ENCODE data around the gene FRY. TPM values are rescaled to one million over a fixed set of nuclear protein-coding genes. Genes with fewer than 3 reads are reported as not detected.

The FRY gene
- total RNA-seq, 2 experiments from 2014 or later = 13.1 to 13.8 TPM

- Mint-ChIP-seq H3K4me3 (no peak overlapping the region), H3K36me3 (ENCODE audit: low read depth) (no peaks in the 10 kb centered on the region), H3K27me3 (peaks cover 11% of the 10 kb centered on the region), H3K27ac (no peak overlapping the region), H3K9me3 (no peaks in the 10 kb centered on the region), H3K4me1 (peaks cover 11% of the 10 kb centered on the region)
- no peak for DNase-seq
- CTCF ChIA-PET = interaction anchor here (0.7 to 1.2 kb wide), 2 partner anchors 16 to 388 kb away, joined by 3 read pairs; no protein-coding TSS in a partner anchor
- POLR2A ChIA-PET = no interaction called here
Observed at GRCh38 chr13:32298695-32299094, 267.1 kb downstream of the FRY start.

GRCh38 chr13:32299893-32300292 is 268.3 kb downstream of the FRY start:
- Mint-ChIP-seq H3K27ac (no peak overlapping the region), H3K36me3 (ENCODE audit: low read depth) (no peaks in the 10 kb centered on the region), H3K9me3 (no peaks in the 10 kb centered on the region), H3K27me3 (peaks cover 11% of the 10 kb centered on the region), H3K4me1 (peaks cover 11% of the 10 kb centered on the region), H3K4me3 (no peak overlapping the region)
- DNase-seq = no peak
- CTCF ChIA-PET = no interaction called here
- POLR2A ChIA-PET = no interaction called here

- H3K27me3 Mint-ChIP-seq = peaks cover 11% of the 10 kb centered on the region
- H3K27ac Mint-ChIP-seq = no peak overlapping the region
- DNase-seq = no peak
- H3K4me3 Mint-ChIP-seq = no peak overlapping the region
- CTCF ChIA-PET = no interaction called here
- no peaks in the 10 kb centered on the region for H3K36me3 Mint-ChIP-seq (ENCODE audit: low read depth)
- H3K4me1 Mint-ChIP-seq = peaks cover 11% of the 10 kb centered on the region
- POLR2A ChIA-PET = interaction anchor here (1.0 kb wide), 1 partner anchor 15 kb away, joined by 3 read pairs; the partner anchor contains the start of genes BRCA2 and ZAR1L
- H3K9me3 Mint-ChIP-seq = no peaks in the 10 kb centered on the region
Observed at GRCh38 chr13:32300406-32300805, 268.8 kb downstream of the FRY start.

- H3K36me3 Mint-ChIP-seq (ENCODE audit: low read depth) = no peaks in the 10 kb centered on the region
- CTCF ChIA-PET = no interaction called here
- no peak for DNase-seq
Observed at GRCh38 chr13:32300920-32301319, 269.3 kb downstream of the FRY start.

GRCh38 chr13:32302461-32302860 is 270.9 kb downstream of the FRY start:
- peaks cover 11% of the 10 kb centered on the region for H3K27me3 Mint-ChIP-seq
- peaks cover 3% of the 10 kb centered on the region for H3K4me1 Mint-ChIP-seq
- no peak for DNase-seq
- CTCF ChIA-PET = no interaction called here
- no peak overlapping the region for H3K4me3 Mint-ChIP-seq
- no peak overlapping the region for H3K27ac Mint-ChIP-seq
- no peaks in the 10 kb centered on the region for H3K36me3 Mint-ChIP-seq (ENCODE audit: low read depth)
- no peaks in the 10 kb centered on the region for H3K9me3 Mint-ChIP-seq
- POLR2A ChIA-PET = interaction anchor here (1.4 to 1.5 kb wide), 2 partner anchors 12 to 56 kb away, joined by 3 to 6 read pairs; partner anchors contain the start of genes BRCA2 and ZAR1L

More at GRCh38 chr13:32300920-32301319, 269.3 kb downstream of the FRY start:
- H3K27ac Mint-ChIP-seq = no peak overlapping the region
- no peaks in the 10 kb centered on the region for H3K9me3 Mint-ChIP-seq
- H3K4me3 Mint-ChIP-seq = no peak overlapping the region
- H3K27me3 Mint-ChIP-seq = peaks cover 11% of the 10 kb centered on the region
- POLR2A ChIA-PET = interaction anchor here (1.0 kb wide), 1 partner anchor 14 kb away, joined by 3 read pairs; the partner anchor contains the start of genes BRCA2 and ZAR1L
- peaks cover 11% of the 10 kb centered on the region for H3K4me1 Mint-ChIP-seq

GRCh38 chr13:32305646-32306045 is 274.1 kb downstream of the FRY start:
- DNase-seq = no peak
- Mint-ChIP-seq H3K36me3 (ENCODE audit: low read depth) (no peaks in the 10 kb centered on the region), H3K27me3 (no peaks in the 10 kb centered on the region), H3K4me1 (peaks cover 14% of the 10 kb centered on the region), H3K9me3 (no peaks in the 10 kb centered on the region), H3K4me3 (no peak overlapping the region), H3K27ac (no peak overlapping the region)
- CTCF ChIA-PET = interaction anchor here (1.0 kb wide), 2 partner anchors 9 to 396 kb away, joined by 3 to 5 read pairs; no protein-coding TSS in a partner anchor
- POLR2A ChIA-PET = interaction anchor here (2.2 kb wide), 1 partner anchor 9 kb away, joined by 13 read pairs; the partner anchor contains the start of genes BRCA2 and ZAR1L

- Mint-ChIP-seq H3K27ac (no peak overlapping the region), H3K27me3 (no peaks in the 10 kb centered on the region), H3K4me1 (peaks cover 21% of the 10 kb centered on the region), H3K36me3 (ENCODE audit: low read depth) (no peaks in the 10 kb centered on the region), H3K4me3 (no peak overlapping the region), H3K9me3 (no peaks in the 10 kb centered on the region)
- POLR2A ChIA-PET = no interaction called here
- CTCF ChIA-PET = interaction anchor here (0.7 to 2.9 kb wide), 7 partner anchors 41 to 399 kb away, joined by 3 to 12 read pairs (median 4); no protein-coding TSS in a partner anchor
- DNase-seq = no peak
Observed at GRCh38 chr13:32309312-32310133, 277.9 kb downstream of the FRY start.

- peak; percentile 28 for DNase-seq
Observed at GRCh38 chr13:32310134-32310706, 278.6 kb downstream of the FRY start.

GRCh38 chr13:32311188-32311897 is 279.8 kb downstream of the FRY start:
- no peak overlapping the region for H3K27ac Mint-ChIP-seq
- ChIA-PET CTCF (interaction anchor here (1.9 kb wide), 1 partner anchor 64 kb away, joined by 10 read pairs; no protein-coding TSS in a partner anchor), POLR2A (interaction anchor here (0.9 kb wide), 1 partner anchor 392 kb away, joined by 3 read pairs; no protein-coding TSS in a partner anchor)
- H3K4me1 Mint-ChIP-seq = peaks cover 32% of the 10 kb centered on the region
- no peak overlapping the region for H3K4me3 Mint-ChIP-seq
- no peaks in the 10 kb centered on the region for H3K27me3 Mint-ChIP-seq
- H3K36me3 Mint-ChIP-seq (ENCODE audit: low read depth) = peaks cover 3% of the 10 kb centered on the region
- no peaks in the 10 kb centered on the region for H3K9me3 Mint-ChIP-seq
- no peak for DNase-seq

More at GRCh38 chr13:32310134-32310706, 278.6 kb downstream of the FRY start:
- Mint-ChIP-seq H3K4me1 (peaks cover 28% of the 10 kb centered on the region), H3K4me3 (no peak overlapping the region), H3K27me3 (no peaks in the 10 kb centered on the region), H3K27ac (no peak overlapping the region), H3K36me3 (ENCODE audit: low read depth) (no peaks in the 10 kb centered on the region), H3K9me3 (no peaks in the 10 kb centered on the region)
- ChIA-PET POLR2A (no interaction called here), CTCF (interaction anchor here (1.9 kb wide), 1 partner anchor 63 kb away, joined by 10 read pairs; no protein-coding TSS in a partner anchor)

GRCh38 chr13:32314271-32315237 is 283.0 kb downstream of the FRY start:
- peak overlapping the region; percentile 98 for H3K27ac Mint-ChIP-seq
- ChIA-PET POLR2A (interaction anchor here (0.6 to 5.2 kb wide), 63 partner anchors 8 to 1697 kb away, joined by 3 to 121 read pairs (median 5); partner anchors contain the start of genes FRY, N4BP2L1, N4BP2L2 and PDS5B), CTCF (interaction anchor here (0.8 to 3.4 kb wide), 11 partner anchors 9 to 405 kb away, joined by 3 to 17 read pairs (median 4); no protein-coding TSS in a partner anchor)

GRCh38 chr13:32315238-32316027 is 283.9 kb downstream of the FRY start, which contains the start of the genes BRCA2 and ZAR1L:
Gene BRCA2, plus strand, starts transcription at chr13:32315508. Its CDS starts 953 bp downstream, at chr13:32316461.
Gene ZAR1L, minus strand, starts transcription at chr13:32315363. Its CDS starts 3,438 bp downstream, at chr13:32311925.
- H3K27me3 Mint-ChIP-seq = no peaks in the 10 kb centered on the region
- DNase-seq = peak; percentile 92
- peak within 1 kb of the TSS; percentile 98 for H3K27ac Mint-ChIP-seq
- H3K4me1 Mint-ChIP-seq = peaks cover 43% of the 10 kb centered on the region
- peaks cover 24% of the 10 kb centered on the region for H3K36me3 Mint-ChIP-seq (ENCODE audit: low read depth)
- POLR2A ChIA-PET = interaction anchor here (0.6 to 5.2 kb wide), 69 partner anchors 8 to 1698 kb away, joined by 3 to 121 read pairs (median 4); partner anchors contain the start of genes FRY, N4BP2L1, N4BP2L2 and PDS5B
- peak within 1 kb of the TSS; percentile 95 for H3K4me3 Mint-ChIP-seq
- CTCF ChIA-PET = interaction anchor here (0.8 to 3.4 kb wide), 11 partner anchors 8 to 406 kb away, joined by 3 to 17 read pairs (median 4); no protein-coding TSS in a partner anchor
- no peaks in the 10 kb centered on the region for H3K9me3 Mint-ChIP-seq

More at GRCh38 chr13:32314271-32315237, 283.0 kb downstream of the FRY start:
- Mint-ChIP-seq H3K4me1 (peaks cover 42% of the 10 kb centered on the region), H3K4me3 (peak overlapping the region; percentile 95), H3K36me3 (ENCODE audit: low read depth) (peaks cover 16% of the 10 kb centered on the region), H3K9me3 (no peaks in the 10 kb centered on the region), H3K27me3 (no peaks in the 10 kb centered on the region)
- DNase-seq = peak; percentile 68
